HG03354 (cell line): ENCODE results near the gene FAM13C.
"Not testable (repeated sequence)": the region's sequence is repeated elsewhere in the genome, so short reads cannot be mapped to it uniquely, and the experiment has no call there.

ENCODE experiments used
- ATAC-seq: cut with Tn5 transposase; IDR thresholded peaks from one replicate; pipeline ENCODE4 v1.9.1; 2021; ENCODE audit warnings: mild to moderate bottlenecking; ENCODE audit not compliant: unreplicated experiment, poor library complexity, severe bottlenecking

FAM13C gene

DNA sequence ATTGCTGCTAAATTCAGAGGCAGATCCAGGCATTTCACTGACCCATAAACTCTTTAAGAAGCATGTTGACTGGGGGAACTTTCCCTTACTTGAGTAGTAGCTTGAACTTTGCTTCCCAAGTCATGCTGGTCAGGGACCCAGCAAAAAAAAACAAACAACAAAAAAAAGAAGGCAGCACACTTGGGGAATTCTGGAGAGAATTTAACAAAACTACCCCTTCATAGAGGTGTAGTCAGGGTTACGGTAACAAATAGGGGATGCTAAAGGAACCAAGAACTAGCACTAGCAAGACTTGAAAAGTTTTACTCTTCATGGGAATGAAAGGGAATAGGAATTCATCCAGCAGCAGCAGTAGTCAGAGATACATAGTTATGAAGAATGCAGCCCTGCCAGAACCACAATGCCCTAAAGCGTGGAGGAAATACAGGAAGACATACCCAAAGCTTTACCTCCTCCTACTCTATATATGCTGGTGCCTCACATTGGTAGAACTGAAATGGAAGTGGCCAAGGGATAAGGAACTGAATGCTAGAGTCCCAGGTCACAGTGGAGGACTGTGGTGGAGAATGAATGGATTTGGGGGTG, 118.6 kb downstream of the FAM13C start:
- ATAC-seq: no peak

DNA sequence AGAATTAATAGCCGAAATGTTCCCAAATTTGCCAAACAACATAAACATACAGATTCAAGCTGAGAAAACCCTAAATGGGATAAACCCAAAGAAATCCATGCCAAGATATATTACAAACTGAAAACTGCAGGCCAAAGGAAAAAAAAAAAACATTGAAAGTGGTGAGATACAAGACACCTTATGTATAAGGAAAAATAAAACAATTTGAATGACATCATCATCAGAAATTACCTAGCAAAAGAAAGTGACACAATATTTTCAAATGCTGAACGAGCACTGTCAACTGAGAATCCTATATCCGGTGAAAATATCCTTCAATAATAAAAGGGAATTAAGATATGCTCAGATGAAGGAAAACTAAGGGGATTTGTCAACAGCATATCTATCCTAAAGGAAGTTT, 119.4 kb downstream of the FAM13C start:
- no peak for ATAC-seq

DNA sequence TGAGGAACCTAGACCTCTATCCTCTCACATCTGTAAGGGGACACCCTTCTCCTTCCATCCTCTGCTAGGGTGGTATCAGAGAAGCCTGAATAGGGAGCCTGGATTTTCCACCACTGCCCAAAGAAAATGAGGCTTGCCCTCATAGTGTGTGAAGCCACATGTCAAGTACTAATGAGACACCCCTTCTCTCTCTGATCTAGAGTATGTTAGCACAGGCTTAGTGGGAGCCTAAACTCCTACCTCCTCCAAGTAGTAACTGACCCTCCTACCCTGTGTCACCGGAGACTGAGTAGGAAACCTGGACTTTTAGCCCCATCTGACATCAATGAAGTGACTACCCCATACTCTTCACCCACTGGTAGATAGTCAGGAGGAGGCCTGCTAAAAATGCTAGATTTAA, 120.3 kb downstream of the FAM13C start:
- no peak for ATAC-seq

DNA sequence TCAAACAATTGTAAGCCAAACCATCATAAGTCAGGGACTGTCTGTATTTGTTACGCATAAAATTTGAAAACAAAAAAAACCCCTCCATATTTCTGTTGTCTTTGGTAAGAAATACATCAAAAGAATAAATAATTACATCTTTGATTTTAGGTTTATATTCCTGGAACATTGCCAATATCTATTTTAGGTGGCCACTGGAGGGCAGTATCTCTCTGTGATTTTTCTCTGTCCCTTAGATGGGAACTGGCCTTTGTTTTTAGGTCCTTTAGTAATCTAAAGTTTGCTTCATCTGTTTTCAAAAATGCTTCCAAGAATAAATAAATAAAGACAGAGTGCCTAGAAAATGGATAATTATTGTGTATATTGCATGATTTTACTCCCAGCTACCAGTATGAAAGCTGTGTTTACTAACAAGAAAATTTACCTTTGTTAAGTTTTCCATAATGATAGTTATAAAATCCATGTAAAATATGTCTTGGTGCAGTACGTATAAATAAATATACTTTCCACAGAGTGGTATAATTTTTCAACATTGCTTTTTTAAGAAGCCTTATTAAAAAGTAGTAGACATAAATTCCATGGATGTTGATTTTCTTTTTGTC, 121.7 kb downstream of the FAM13C start:
- ATAC-seq: no peak

DNA sequence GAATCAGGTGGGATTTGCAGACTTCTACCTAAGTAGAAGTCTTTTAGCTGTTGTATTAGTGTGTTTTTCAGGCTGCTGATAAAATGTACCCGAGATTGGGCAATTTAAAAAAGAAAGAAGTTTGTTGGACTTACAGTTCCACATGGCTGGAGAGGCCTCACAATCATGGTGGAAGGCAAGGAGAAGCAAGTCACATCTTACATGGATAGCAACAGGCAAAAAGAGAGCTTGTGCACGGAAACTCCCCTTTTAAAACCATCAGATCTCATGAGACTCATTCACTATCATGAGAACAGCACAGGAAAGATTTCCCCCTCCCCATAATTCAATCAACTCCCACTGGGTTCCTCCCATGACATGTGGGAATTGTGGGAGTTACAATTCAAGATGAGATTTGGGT, 123.2 kb downstream of the FAM13C start:
- ATAC-seq: not testable (repeated sequence)

DNA sequence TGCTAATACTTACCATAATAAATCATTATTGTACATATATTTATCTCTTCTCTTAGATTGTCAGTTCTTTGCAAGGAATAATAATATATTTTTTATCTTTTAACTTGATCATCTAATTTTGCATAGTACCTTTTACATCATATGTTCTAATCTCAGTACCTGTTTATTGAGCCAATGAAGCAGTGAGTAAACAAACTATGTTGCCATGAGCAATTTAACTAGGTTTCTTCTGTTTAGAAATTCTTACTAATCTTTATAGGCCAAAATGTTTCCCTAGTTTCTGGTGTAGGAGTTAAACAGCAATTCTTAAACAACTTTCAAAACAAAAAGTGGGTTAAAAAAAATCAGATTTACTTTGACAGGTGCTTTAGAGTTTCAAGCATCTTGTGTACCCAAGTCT, 124.6 kb downstream of the FAM13C start:
- no peak for ATAC-seq

DNA sequence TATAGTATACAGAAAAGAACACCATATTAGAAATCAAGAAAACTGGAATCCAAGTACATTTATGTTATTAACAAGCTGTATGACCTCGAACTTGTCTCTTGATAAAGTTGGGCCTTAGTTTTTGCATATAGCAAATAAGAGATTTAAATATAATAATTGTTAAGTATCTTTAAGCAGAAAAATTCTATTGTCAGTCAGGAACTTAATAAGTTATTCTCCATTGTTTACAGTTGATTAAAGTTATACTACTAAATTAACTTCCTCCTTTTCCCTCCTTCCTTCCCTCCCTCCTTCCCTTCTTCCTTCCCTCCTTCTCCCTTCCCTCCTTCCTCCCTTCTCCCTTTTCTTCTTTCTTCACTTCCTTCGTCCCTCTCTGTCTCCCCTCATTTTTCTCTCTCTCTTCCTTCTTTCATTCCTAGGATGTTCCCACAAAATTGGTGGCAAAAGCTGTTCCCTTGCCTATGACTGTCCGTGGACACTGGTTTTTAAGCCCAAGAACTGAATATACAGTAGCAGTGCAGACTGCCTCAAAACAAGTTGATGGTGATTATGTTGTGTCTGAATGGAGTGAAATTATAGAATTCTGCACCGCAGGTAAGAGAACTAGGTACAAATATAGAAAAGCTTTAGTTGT, 126.2 kb downstream of the FAM13C start:
- ATAC-seq: no peak

DNA sequence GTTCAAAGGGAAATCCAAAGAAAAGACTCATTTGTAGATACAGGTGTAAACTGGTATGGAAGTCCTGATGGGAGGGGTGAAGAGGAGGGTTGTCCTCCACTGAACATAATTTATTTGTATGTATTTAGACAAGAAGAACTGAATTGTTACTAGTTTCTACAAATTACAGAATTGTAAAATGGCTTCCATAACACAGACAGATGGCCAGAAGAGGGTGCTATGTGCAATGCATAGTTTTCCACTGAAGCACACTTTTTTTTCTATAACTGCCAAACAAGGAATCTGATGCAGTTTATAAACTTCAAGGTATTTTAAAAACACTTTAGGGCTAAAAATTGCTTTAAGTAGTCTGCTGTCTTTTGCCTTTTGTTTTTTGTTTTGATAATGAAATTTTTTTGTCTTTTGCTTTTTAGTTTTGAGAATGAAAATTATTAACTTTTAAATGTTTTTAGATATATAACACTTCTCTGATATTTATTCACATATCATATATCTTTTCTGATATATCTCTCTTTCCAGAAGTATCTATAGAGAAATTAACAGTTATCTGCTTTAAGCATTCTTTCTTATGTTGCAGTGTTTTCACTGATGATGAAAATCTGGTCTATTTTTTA, 127.4 kb downstream of the FAM13C start:
- no peak for ATAC-seq

DNA sequence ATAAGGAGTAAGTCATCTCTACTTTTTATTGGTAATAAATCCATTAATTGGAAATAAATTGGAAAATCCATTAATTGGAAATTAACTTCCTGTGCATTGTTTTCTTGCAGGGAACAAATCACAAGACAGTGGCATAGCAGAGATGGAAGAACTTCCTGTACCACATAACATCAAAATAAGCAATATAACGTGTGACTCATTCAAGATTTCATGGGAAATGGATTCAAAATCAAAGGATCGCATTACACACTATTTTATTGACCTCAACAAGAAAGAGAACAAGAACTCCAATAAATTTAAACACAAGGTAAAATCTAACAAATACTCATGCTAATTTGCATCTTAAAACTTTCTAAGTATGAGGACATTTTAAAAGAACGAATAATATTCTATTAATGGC, 128.2 kb downstream of the FAM13C start:
- ATAC-seq: no peak

DNA sequence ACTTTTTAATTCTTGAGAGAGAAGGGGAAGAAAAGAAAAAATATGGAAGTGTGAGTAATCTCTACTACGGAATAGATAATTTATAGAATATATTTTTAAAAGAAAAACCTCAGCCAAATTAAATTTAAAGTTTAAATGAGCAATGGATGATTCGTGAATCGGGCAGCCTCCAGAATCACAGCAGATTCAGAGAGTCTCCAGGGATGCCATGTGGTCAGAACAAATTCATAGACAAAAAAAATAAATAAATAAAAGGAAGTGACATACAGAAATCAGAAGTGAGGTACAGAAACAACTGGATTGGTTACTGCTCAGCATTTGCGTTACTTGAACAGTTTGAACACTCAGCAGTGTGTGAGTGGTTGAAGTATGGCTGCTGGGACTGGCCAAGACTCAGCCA, 132.9 kb downstream of the FAM13C start:
- no peak for ATAC-seq

DNA sequence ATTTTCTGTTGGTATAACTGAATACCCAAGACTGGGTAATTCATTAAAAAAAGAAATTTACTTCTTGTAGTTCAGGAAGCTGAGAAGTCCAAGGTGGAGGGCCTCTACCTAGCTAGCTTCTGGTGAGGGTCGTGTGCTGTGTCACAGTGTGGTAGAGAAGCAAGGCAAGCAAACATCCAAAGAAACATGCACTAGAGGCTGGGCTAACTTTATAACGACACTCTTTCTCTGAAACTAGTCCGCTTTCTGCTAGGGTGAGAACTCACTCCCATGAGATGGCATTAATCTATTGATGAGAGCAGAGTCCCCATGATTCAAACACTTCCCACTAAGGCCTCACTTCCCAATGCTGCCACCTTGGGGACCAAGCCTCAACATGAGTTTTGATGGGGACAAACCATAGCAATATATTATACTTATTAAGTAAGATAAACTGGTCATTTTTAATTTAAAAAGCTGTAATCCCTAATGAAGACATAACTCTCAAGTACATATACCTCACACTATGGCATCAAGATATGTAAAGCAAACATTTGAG, 135.1 kb downstream of the FAM13C start:
- ATAC-seq: no peak

DNA sequence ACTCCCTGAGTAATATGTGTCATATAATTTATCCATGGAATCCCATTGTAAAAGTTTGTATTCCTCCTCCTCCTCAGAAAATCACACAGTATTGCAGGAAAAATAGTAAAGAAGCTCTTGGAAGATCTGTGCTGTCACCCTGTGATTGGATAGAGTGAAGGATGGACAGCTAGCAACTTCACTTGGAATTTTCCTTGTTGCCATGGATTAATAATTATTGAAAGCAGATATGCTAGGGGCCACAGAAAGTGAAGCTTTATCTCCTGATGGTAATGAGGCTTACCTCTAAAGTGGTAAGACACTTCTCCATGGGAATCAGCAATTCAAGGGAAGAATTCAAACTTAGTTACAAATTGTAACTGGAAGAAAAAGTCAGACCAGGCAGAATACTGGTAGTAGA, 137.1 kb downstream of the FAM13C start:
- ATAC-seq: no peak

DNA sequence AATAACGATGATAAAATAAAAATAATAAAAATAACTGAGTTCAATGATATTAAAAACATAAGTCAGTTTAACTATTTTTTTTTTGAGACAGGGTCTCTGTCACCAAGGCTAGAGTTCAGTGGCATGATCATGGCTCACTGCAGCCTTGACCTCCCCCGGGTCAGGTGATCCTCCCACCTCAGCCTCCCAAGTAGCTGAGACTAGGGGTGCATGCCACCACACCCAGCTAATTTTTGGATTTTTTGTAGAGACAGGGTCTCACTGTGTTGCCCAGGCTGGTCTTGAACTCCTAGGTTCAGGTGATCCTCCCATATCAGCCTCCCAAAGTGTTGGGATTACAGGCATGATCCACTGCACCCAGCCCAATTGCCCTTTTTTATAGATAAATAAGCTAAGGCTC, 138.8 kb downstream of the FAM13C start:
- not testable (repeated sequence) for ATAC-seq

DNA sequence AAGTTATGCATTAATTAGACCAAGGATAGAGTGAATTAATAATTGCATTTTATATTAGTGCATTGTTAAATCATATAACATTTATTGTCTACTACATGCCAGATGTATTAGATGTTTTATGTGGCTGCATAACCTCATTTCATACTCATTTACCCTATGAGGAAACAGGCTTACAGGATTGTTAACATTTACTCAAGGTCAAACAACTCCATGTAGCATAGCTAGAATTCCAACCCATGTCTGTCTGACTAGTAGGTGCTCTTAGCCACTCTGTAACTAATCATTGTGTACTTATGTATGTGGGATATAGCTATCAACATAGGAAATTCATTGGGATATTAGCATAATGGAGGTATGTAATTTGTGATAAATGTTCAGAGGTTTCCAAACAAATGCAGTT, 139.6 kb downstream of the FAM13C start:
- ATAC-seq: no peak

DNA sequence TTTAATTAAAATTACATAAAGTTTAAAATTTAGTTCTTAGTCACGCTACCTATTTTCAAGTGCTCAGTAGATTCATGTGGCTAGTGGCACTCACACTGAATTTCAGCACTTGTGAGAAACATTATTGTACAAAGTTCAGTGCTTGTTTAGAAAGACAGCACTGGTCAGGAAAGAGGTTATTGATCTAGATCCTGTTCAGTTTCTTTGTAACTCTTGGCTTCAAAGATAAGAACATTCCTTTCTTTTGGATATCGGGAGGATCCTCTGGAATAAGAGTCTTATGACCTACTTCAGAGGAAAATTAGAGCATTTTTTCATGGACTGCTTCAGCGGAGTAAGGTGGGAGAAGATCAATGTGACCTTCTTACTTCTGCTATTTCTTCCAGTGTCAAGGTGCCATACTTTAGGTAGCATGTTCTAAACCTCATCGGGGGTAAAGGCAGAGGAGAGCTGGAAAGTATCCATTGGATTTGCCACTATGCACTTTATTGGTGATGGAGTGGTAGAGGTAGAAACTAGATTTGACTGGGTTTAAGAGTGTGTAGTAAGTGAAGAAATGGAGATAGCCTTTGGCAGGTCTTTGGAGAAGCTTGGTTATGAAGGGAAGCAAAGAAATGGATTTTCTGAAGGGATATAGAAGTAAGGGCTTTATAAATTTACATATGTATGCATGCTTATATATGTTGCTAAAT, 146.0 kb downstream of the FAM13C start:
- ATAC-seq: no peak

DNA sequence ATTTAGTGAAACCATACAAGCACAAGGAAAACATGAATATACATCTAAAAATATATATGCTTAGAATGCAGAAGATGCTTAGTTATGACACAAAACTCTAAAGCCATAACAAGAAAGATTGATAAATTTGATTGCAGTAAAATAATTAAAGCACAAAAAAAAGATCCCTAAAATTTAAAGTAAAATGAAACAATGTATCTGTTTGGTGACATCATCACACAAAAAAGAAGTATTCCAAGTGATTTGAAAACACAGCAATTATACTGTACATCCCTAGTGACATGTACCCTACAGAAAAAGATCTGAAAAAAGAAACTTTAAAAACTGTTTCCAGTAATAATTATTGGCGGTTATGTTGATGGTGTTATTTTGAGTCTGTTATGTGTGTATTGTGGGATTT, 148.2 kb downstream of the FAM13C start:
- no peak for ATAC-seq

DNA sequence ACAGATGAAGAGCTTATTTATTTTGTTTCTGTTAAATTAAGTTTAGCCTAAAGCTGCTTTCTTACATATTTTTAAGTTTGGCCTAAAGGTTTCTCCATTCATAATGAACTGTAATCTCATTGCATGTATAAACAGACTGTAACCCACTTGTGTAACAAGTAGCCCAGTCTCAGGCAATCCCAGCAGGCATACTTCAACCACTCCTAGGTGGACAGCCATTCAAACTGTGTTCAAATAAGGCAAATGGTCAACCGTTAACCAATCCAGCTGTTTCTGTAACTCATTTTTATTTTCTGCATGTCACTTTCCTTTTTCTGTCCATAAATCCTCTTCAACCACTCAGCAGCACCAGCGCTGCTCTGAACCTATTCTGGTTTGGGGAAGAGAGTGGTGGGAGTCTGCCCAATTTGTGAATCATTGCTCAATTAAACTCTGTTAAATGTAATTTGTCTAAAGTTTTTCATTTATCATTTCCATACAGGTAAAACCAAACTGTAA, 150.0 kb downstream of the FAM13C start:
- no peak for ATAC-seq

DNA sequence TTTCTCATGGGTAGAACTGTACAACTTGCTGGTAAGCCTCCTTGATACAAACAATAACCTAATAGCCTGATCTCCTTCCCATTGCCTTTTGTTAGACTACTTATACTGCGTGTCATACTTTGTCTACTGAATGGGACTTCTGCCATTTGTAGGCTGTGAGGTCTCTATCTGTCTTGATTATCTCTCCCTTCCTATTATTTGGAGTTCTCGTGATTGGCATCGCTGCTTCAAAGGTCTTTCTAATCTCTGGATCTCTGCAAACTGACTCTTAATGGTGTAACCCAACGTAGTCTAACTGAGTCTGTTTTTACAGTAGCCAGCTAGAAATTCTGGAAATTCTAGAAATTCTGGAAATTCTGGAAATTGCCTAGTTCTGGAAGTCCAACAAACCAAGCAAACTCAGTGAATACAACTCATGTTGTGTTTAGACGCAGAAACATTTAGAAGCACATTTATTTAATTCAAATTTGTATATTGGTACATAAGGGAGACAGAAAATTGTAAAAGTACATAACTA, 156.1 kb downstream of the FAM13C start:
- ATAC-seq: no peak
